ENCODE measurements around the gene LPAR1. TPM values are rescaled to one million over a fixed set of nuclear protein-coding genes. Genes with fewer than 3 reads are reported as not detected.

Gene LPAR1
- total RNA-seq, 1 experiment from 2014 or later = 0.21 TPM

- no peaks in the 10 kb centered on the region for H3K4me1 Mint-ChIP-seq (ENCODE audit: insufficient read depth, unreplicated experiment)
- BruUV-seq (replicated peaks) = no TSS peak
- H3K4me3 Mint-ChIP-seq (ENCODE audit: unreplicated experiment) = no peak overlapping the region
- H3K9me3 Mint-ChIP-seq (ENCODE audit: unreplicated experiment) = no peaks in the 10 kb centered on the region
- TF ChIP-seq, protein P1, sequence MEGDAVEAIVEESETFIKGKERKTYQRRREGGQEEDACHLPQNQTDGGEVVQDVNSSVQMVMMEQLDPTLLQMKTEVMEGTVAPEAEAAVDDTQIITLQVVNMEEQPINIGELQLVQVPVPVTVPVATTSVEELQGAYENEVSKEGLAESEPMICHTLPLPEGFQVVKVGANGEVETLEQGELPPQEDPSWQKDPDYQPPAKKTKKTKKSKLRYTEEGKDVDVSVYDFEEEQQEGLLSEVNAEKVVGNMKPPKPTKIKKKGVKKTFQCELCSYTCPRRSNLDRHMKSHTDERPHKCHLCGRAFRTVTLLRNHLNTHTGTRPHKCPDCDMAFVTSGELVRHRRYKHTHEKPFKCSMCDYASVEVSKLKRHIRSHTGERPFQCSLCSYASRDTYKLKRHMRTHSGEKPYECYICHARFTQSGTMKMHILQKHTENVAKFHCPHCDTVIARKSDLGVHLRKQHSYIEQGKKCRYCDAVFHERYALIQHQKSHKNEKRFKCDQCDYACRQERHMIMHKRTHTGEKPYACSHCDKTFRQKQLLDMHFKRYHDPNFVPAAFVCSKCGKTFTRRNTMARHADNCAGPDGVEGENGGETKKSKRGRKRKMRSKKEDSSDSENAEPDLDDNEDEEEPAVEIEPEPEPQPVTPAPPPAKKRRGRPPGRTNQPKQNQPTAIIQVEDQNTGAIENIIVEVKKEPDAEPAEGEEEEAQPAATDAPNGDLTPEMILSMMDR (IDR thresholded peaks at IDR 0.05; ENCODE audit: unreplicated experiment) = no peak
- no peak overlapping the region for H3K27ac Mint-ChIP-seq (ENCODE audit: low read depth, unreplicated experiment)
- no peaks in the 10 kb centered on the region for H3K36me3 Mint-ChIP-seq (ENCODE audit: insufficient read depth, unreplicated experiment)
- DNase-seq (ENCODE audit: unreplicated experiment) = no peak
- ChIA-PET CTCF (no interaction called here), POLR2A (no interaction called here)
- intact Hi-C loops (cut with micrococcal nuclease) = no loop called here
- no peaks in the 10 kb centered on the region for H3K27me3 Mint-ChIP-seq (ENCODE audit: insufficient read depth, unreplicated experiment)
Measured at GRCh38 chr9:111074395-111074794, 36.1 kb upstream of the LPAR1 start.

- no peaks in the 10 kb centered on the region for H3K4me1 Mint-ChIP-seq (ENCODE audit: insufficient read depth, unreplicated experiment)
- no peaks in the 10 kb centered on the region for H3K27me3 Mint-ChIP-seq (ENCODE audit: insufficient read depth, unreplicated experiment)
- H3K36me3 Mint-ChIP-seq (ENCODE audit: insufficient read depth, unreplicated experiment) = no peaks in the 10 kb centered on the region
- no peaks in the 10 kb centered on the region for H3K9me3 Mint-ChIP-seq (ENCODE audit: unreplicated experiment)
- no peak for DNase-seq (ENCODE audit: unreplicated experiment)
- ChIA-PET CTCF (no interaction called here), POLR2A (no interaction called here)
- no TSS peak for BruUV-seq (replicated peaks)
- H3K27ac Mint-ChIP-seq (ENCODE audit: low read depth, unreplicated experiment) = no peak overlapping the region
- TF ChIP-seq, protein P1 (IDR thresholded peaks at IDR 0.05; ENCODE audit: unreplicated experiment) = no peak
- no peak overlapping the region for H3K4me3 Mint-ChIP-seq (ENCODE audit: unreplicated experiment)
- intact Hi-C loops (cut with micrococcal nuclease) = no loop called here
Measured at GRCh38 chr9:111069183-111069582, 30.9 kb upstream of the LPAR1 start.

GRCh38 chr9:111068771-111069170 is 30.5 kb upstream of the LPAR1 start:
- Mint-ChIP-seq H3K9me3 (ENCODE audit: unreplicated experiment) (no peaks in the 10 kb centered on the region), H3K27ac (ENCODE audit: low read depth, unreplicated experiment) (no peak overlapping the region), H3K4me1 (ENCODE audit: insufficient read depth, unreplicated experiment) (no peaks in the 10 kb centered on the region), H3K27me3 (ENCODE audit: insufficient read depth, unreplicated experiment) (no peaks in the 10 kb centered on the region), H3K4me3 (ENCODE audit: unreplicated experiment) (no peak overlapping the region), H3K36me3 (ENCODE audit: insufficient read depth, unreplicated experiment) (no peaks in the 10 kb centered on the region)
- TF ChIP-seq, protein P1 (IDR thresholded peaks at IDR 0.05; ENCODE audit: unreplicated experiment) = no peak
- intact Hi-C loops (cut with micrococcal nuclease) = no loop called here
- no TSS peak for BruUV-seq (replicated peaks)
- DNase-seq (ENCODE audit: unreplicated experiment) = no peak
- ChIA-PET POLR2A (no interaction called here), CTCF (no interaction called here)

DNA sequence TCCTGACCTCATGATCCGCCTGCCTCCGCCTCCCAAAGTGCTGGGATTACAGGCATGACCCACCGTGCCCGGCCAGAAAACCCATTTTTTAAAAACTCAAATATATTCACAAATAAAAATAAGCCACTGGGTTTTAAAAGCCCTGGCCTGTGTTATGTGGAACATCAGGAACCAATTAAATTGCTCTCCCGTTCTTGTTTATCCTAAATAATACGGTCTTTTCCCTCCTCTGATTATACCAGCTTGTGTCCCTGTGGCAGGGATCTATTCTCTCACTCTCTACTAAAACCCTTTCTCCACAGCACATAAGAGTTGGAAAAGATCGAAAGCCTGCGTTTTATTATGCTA is 30.1 kb upstream of the LPAR1 start:
- H3K4me1 Mint-ChIP-seq (ENCODE audit: insufficient read depth, unreplicated experiment) = no peaks in the 10 kb centered on the region
- no peaks in the 10 kb centered on the region for H3K36me3 Mint-ChIP-seq (ENCODE audit: insufficient read depth, unreplicated experiment)
- H3K4me3 Mint-ChIP-seq (ENCODE audit: unreplicated experiment) = no peak overlapping the region
- ChIA-PET CTCF (interaction anchor here (0.6 kb wide), 1 partner anchor 639 kb away, joined by 3 read pairs; no protein-coding TSS in a partner anchor), POLR2A (no interaction called here)
- intact Hi-C loops (cut with micrococcal nuclease) = no loop called here
- no peak overlapping the region for H3K27ac Mint-ChIP-seq (ENCODE audit: low read depth, unreplicated experiment)
- no peaks in the 10 kb centered on the region for H3K27me3 Mint-ChIP-seq (ENCODE audit: insufficient read depth, unreplicated experiment)
- no TSS peak for BruUV-seq (replicated peaks)
- H3K9me3 Mint-ChIP-seq (ENCODE audit: unreplicated experiment) = no peaks in the 10 kb centered on the region
- TF ChIP-seq, protein P1 (IDR thresholded peaks at IDR 0.05; ENCODE audit: unreplicated experiment) = no peak
- no peak for DNase-seq (ENCODE audit: unreplicated experiment)
